HepG2 (cell line): Measurements from ENCODE around the gene EMILIN1. TPM values are rescaled to one million over a fixed set of nuclear protein-coding genes. Genes with fewer than 3 reads are reported as not detected.

Experiments used
- ATM ChIP-seq: fragments of 450-650 bp; IDR thresholded peaks from 2 replicates; pipeline ENCODE4 v1.7.1; 2017; ENCODE audit warnings: mild to moderate bottlenecking, borderline replicate concordance
- CREB1 ChIP-seq, 2 experiments: fragments of 450-650 bp in 1 of 2; IDR thresholded peaks; 2 replicates each; pipeline ENCODE4 v1.6.1; 2016 to 2017; ENCODE audit warnings: control low read depth in 1 of 2, mild to moderate bottlenecking in 1 of 2, missing compliant biosample characterization in 1 of 2, missing genetic modification characterization in 1 of 2
- FOSL1 ChIP-seq: sonication (generic); formaldehyde crosslinking; IDR thresholded peaks from 2 replicates; pipeline ENCODE4 v1.9.0; 2021; ENCODE audit warnings: missing genetic modification reagents, borderline replicate concordance
- HNRNPL ChIP-seq: fragments of 200-400 bp; formaldehyde crosslinking; IDR thresholded peaks from 2 replicates; pipeline ENCODE4 v1.6.1; 2017; ENCODE audit warnings: mild to moderate bottlenecking, low read depth, low read length
- MAFK ChIP-seq, 2 experiments: IDR thresholded peaks in 1 of 2; conservative IDR thresholded peaks in 1 of 2; 2 replicates each; pipeline ENCODE4 v1.6.1; 2011; ENCODE audit warnings: improper control_type of control experiment in 2 of 2, low read length in 2 of 2
- U2AF2 ChIP-seq: fragments of 200-400 bp; formaldehyde crosslinking; IDR thresholded peaks from 2 replicates; pipeline ENCODE4 v1.6.1; 2017; ENCODE audit warnings: low read depth, mild to moderate bottlenecking, low read length
- ZNF101 ChIP-seq: sonication (generic); formaldehyde crosslinking; IDR thresholded peaks from 2 replicates; pipeline ENCODE4 v1.4.0; 2020; ENCODE audit warnings: mild to moderate bottlenecking, low read depth, missing genetic modification reagents, borderline replicate concordance
- ZNF446 ChIP-seq: sonication (generic); formaldehyde crosslinking; IDR thresholded peaks from 2 replicates; pipeline ENCODE4 v1.5.0; 2020; ENCODE audit warnings: mild to moderate bottlenecking, missing genetic modification reagents
- ZNF567 ChIP-seq: sonication (generic); formaldehyde crosslinking; IDR thresholded peaks from 2 replicates; pipeline ENCODE4 v1.8.1; 2023; ENCODE audit warnings: mild to moderate bottlenecking, missing genetic modification reagents, borderline replicate concordance
- ZNF775 ChIP-seq: sonication (generic); formaldehyde crosslinking; IDR thresholded peaks from 2 replicates; pipeline ENCODE4 v1.4.0; 2020; ENCODE audit warnings: missing genetic modification reagents, mild to moderate bottlenecking, moderate library complexity, borderline replicate concordance
- ZSCAN12 ChIP-seq: sonication (generic); formaldehyde crosslinking; IDR thresholded peaks from 2 replicates; pipeline ENCODE4 v1.9.0; 2021; ENCODE audit warnings: mild to moderate bottlenecking, missing genetic modification reagents
- polyA plus RNA-seq, 8 experiments: library from polyadenylated mRNA; depleted of rRNA in 3 of 8; stranded (reverse) in 7 of 8; unstranded in 1 of 8; fragments of >200 nt; fragmentation: Illumina TruSeq in 4 of 8; extraction: Trizol in 4 of 8; gene quantifications; 2 replicates each; pipeline versions ENCODE4 v1.2.1 to v1.2.3, GENCODE V29; 2011 to 2016; ENCODE audit warnings: low read depth in 4 of 8, missing spikeins in 1 of 8, mixed read lengths in 1 of 8; ENCODE audit not compliant: insufficient read depth in 1 of 8
- total RNA-seq, 5 experiments: library from RNA; depleted of rRNA; stranded (reverse); fragments of >200 nt; fragmentation: Illumina TruSeq; extraction: Trizol; gene quantifications; 2 replicates each; pipeline ENCODE4 v1.2.3, GENCODE V29; 2016; ENCODE audit warnings: low read depth in 1 of 5
- TF ChIP-seq, protein P1 (sequence below): sonication (generic); formaldehyde crosslinking; IDR thresholded peaks from 2 replicates; pipeline ENCODE4 v1.5.0; 2020; ENCODE audit warnings: mild to moderate bottlenecking, missing genetic modification reagents, moderate library complexity
- TF ChIP-seq, protein P2 (sequence below): sonication (generic); formaldehyde crosslinking; IDR thresholded peaks from 2 replicates; pipeline ENCODE4; 2020; ENCODE audit warnings: missing genetic modification reagents, mild to moderate bottlenecking, borderline replicate concordance
- TF ChIP-seq, protein P3 (sequence below): sonication (generic); formaldehyde crosslinking; conservative IDR thresholded peaks from 2 replicates; pipeline ENCODE4 v1.4.0; 2020; ENCODE audit warnings: missing genetic modification reagents
- TF ChIP-seq, protein P4 (sequence below): sonication (generic); formaldehyde crosslinking; conservative IDR thresholded peaks from 2 replicates; pipeline ENCODE4 v1.4.0; 2020; ENCODE audit warnings: missing genetic modification reagents
- TF ChIP-seq, protein P5 (sequence below): sonication (generic); formaldehyde crosslinking; IDR thresholded peaks from 2 replicates; pipeline ENCODE4 v1.8.1; 2023; ENCODE audit warnings: mild to moderate bottlenecking, missing genetic modification reagents
- TF ChIP-seq, protein P6 (sequence below): sonication (generic); formaldehyde crosslinking; IDR thresholded peaks from 2 replicates; pipeline ENCODE4 v1.4.0; 2020; ENCODE audit warnings: mild to moderate bottlenecking, missing genetic modification reagents

Gene EMILIN1
- total and polyA plus RNA-seq, 2 of the 13 experiments (the other 11 are each of a cell fraction or from before 2014, with no cell fraction given) = 8.1 to 9.7 TPM

DNA sequence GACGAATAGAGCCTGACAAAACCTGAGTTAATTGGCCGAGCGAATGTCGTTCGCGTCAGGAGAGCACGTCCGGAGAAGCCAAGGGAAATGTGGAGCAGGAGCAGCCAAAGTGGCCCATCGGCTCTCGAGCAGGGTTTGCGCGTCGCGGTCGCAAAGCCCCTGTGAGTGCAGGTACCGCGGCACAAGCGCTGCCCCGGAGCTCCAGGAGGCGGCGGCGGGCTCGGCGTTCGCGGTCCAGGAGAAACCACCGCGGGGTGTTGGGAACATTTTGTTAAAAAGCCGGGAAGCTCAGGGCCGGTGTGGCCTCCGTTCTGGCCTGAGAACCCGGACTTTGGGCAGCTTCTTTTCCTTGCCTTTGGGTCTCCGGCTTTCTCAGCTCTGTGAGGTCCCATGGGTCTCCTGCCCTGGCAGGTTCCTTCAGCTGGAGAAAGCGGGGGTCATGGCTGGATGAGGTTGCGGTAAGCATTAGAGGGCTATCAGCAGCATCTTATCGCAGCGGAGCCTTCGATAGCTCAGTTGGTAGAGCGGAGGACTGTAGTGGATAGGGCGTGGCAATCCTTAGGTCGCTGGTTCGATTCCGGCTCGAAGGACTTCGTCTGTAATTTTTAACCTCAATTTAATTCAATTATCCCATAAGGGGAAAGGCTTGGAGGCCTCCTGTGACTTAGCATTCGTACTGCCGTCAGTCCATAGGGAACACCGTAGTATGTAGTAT is 28.0 kb upstream of the EMILIN1 start (continued):
- TF ChIP-seq HNRNPL (0 out of 2 replicates have a peak, but pooled peaks have one; percentile 3), MAFK (conservative IDR thresholded peaks at IDR 0.05 in 1 of 2, IDR thresholded peaks at IDR 0.05 in 1 of 2; ENCODE audit: low read length in 2 of 2) (no peak), ZSCAN12 (0 out of 2 replicates have a peak, but pooled peaks have one; percentile 54), ATM (no peak), ZNF101 (0 out of 2 replicates have a peak, but pooled peaks have one; percentile 74), ZNF446 (CRISPR knock-in tag) (no peak), ZNF775 (CRISPR knock-in tag) (no peak), ZNF567 (CRISPR knock-in tag) (no peak; the same call in 1 of the 2 replicates), CREB1 (IDR thresholded peaks at IDR 0.05) (peak; percentile 17; the same call in 1 of the 2 replicates), CREB1 (CRISPR knock-in tag; IDR thresholded peaks at IDR 0.05) (no peak), U2AF2 (no peak), FOSL1 (no peak)
- TF ChIP-seq, protein P1, sequence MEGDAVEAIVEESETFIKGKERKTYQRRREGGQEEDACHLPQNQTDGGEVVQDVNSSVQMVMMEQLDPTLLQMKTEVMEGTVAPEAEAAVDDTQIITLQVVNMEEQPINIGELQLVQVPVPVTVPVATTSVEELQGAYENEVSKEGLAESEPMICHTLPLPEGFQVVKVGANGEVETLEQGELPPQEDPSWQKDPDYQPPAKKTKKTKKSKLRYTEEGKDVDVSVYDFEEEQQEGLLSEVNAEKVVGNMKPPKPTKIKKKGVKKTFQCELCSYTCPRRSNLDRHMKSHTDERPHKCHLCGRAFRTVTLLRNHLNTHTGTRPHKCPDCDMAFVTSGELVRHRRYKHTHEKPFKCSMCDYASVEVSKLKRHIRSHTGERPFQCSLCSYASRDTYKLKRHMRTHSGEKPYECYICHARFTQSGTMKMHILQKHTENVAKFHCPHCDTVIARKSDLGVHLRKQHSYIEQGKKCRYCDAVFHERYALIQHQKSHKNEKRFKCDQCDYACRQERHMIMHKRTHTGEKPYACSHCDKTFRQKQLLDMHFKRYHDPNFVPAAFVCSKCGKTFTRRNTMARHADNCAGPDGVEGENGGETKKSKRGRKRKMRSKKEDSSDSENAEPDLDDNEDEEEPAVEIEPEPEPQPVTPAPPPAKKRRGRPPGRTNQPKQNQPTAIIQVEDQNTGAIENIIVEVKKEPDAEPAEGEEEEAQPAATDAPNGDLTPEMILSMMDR (CRISPR knock-in tag) = peak; percentile 49
- TF ChIP-seq, protein P2, sequence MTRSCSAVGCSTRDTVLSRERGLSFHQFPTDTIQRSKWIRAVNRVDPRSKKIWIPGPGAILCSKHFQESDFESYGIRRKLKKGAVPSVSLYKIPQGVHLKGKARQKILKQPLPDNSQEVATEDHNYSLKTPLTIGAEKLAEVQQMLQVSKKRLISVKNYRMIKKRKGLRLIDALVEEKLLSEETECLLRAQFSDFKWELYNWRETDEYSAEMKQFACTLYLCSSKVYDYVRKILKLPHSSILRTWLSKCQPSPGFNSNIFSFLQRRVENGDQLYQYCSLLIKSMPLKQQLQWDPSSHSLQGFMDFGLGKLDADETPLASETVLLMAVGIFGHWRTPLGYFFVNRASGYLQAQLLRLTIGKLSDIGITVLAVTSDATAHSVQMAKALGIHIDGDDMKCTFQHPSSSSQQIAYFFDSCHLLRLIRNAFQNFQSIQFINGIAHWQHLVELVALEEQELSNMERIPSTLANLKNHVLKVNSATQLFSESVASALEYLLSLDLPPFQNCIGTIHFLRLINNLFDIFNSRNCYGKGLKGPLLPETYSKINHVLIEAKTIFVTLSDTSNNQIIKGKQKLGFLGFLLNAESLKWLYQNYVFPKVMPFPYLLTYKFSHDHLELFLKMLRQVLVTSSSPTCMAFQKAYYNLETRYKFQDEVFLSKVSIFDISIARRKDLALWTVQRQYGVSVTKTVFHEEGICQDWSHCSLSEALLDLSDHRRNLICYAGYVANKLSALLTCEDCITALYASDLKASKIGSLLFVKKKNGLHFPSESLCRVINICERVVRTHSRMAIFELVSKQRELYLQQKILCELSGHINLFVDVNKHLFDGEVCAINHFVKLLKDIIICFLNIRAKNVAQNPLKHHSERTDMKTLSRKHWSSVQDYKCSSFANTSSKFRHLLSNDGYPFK (CRISPR knock-in tag) = peak; percentile 66; the same call in 1 of the 2 replicates
- TF ChIP-seq, protein P3, sequence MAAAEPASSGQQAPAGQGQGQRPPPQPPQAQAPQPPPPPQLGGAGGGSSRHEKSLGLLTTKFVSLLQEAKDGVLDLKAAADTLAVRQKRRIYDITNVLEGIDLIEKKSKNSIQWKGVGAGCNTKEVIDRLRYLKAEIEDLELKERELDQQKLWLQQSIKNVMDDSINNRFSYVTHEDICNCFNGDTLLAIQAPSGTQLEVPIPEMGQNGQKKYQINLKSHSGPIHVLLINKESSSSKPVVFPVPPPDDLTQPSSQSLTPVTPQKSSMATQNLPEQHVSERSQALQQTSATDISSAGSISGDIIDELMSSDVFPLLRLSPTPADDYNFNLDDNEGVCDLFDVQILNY = no peak
- TF ChIP-seq, protein P4, sequence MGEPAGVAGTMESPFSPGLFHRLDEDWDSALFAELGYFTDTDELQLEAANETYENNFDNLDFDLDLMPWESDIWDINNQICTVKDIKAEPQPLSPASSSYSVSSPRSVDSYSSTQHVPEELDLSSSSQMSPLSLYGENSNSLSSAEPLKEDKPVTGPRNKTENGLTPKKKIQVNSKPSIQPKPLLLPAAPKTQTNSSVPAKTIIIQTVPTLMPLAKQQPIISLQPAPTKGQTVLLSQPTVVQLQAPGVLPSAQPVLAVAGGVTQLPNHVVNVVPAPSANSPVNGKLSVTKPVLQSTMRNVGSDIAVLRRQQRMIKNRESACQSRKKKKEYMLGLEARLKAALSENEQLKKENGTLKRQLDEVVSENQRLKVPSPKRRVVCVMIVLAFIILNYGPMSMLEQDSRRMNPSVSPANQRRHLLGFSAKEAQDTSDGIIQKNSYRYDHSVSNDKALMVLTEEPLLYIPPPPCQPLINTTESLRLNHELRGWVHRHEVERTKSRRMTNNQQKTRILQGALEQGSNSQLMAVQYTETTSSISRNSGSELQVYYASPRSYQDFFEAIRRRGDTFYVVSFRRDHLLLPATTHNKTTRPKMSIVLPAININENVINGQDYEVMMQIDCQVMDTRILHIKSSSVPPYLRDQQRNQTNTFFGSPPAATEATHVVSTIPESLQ (CRISPR knock-in tag) = peak; percentile 67; the same call in 1 of the 2 replicates
- TF ChIP-seq, protein P5, sequence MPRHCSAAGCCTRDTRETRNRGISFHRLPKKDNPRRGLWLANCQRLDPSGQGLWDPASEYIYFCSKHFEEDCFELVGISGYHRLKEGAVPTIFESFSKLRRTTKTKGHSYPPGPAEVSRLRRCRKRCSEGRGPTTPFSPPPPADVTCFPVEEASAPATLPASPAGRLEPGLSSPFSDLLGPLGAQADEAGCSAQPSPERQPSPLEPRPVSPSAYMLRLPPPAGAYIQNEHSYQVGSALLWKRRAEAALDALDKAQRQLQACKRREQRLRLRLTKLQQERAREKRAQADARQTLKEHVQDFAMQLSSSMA (CRISPR knock-in tag) = peak; percentile 90; the same call in 1 of the 2 replicates
- TF ChIP-seq, protein P6, sequence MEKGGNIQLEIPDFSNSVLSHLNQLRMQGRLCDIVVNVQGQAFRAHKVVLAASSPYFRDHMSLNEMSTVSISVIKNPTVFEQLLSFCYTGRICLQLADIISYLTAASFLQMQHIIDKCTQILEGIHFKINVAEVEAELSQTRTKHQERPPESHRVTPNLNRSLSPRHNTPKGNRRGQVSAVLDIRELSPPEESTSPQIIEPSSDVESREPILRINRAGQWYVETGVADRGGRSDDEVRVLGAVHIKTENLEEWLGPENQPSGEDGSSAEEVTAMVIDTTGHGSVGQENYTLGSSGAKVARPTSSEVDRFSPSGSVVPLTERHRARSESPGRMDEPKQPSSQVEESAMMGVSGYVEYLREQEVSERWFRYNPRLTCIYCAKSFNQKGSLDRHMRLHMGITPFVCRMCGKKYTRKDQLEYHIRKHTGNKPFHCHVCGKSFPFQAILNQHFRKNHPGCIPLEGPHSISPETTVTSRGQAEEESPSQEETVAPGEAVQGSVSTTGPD (CRISPR knock-in tag) = no peak; the same call in 1 of the 2 replicates
